HG03565 (cell line): ENCODE results near the gene CXCL14.

Experiments used
- ATAC-seq: cut with Tn5 transposase; IDR thresholded peaks from one replicate; pipeline ENCODE4 v1.9.1; 2021; ENCODE audit warnings: mild to moderate bottlenecking, moderate library complexity; ENCODE audit not compliant: unreplicated experiment

Gene CXCL14

GRCh38 chr5:135568923-135569360 lies 9.8 kb downstream of the CXCL14 start:
- ATAC-seq: no peak

GRCh38 chr5:135568246-135568645 lies 10.5 kb downstream of the CXCL14 start:
- no peak for ATAC-seq

- no peak for ATAC-seq
Observed at GRCh38 chr5:135567661-135568060, 11.1 kb downstream of the CXCL14 start.

GRCh38 chr5:135566422-135567400 lies 12.1 kb downstream of the CXCL14 start:
- ATAC-seq: no peak

GRCh38 chr5:135565725-135566421 lies 12.9 kb downstream of the CXCL14 start:
- ATAC-seq: no peak

GRCh38 chr5:135565266-135565665 lies 13.5 kb downstream of the CXCL14 start:
- no peak for ATAC-seq

GRCh38 chr5:135564331-135564730 lies 14.5 kb downstream of the CXCL14 start:
- ATAC-seq: no peak

- no peak for ATAC-seq
Observed at GRCh38 chr5:135561266-135561665, 17.5 kb downstream of the CXCL14 start.

- peak; percentile 93 for ATAC-seq
Observed at GRCh38 chr5:135560858-135561257, 17.9 kb downstream of the CXCL14 start.

GRCh38 chr5:135559354-135559753 lies 19.4 kb downstream of the CXCL14 start:
- no peak for ATAC-seq

GRCh38 chr5:135557076-135557838 lies 21.5 kb downstream of the CXCL14 start:
- ATAC-seq: no peak

GRCh38 chr5:135556620-135557019 lies 22.2 kb downstream of the CXCL14 start:
- ATAC-seq: no peak

GRCh38 chr5:135555530-135555929 lies 23.3 kb downstream of the CXCL14 start:
- no peak for ATAC-seq

GRCh38 chr5:135553688-135554462 lies 24.9 kb downstream of the CXCL14 start:
- no peak for ATAC-seq

- no peak for ATAC-seq
Observed at GRCh38 chr5:135551593-135552447, 27.0 kb downstream of the CXCL14 start.

- no peak for ATAC-seq
Observed at GRCh38 chr5:135549413-135549812, 29.4 kb downstream of the CXCL14 start.

GRCh38 chr5:135547590-135548254 lies 31.1 kb downstream of the CXCL14 start:
- no peak for ATAC-seq

- no peak for ATAC-seq
Observed at GRCh38 chr5:135546912-135547311, 31.9 kb downstream of the CXCL14 start.

- ATAC-seq: no peak
Observed at GRCh38 chr5:135546101-135546500, 32.7 kb downstream of the CXCL14 start.
